ENCODE data around the gene CEACAM7. TPM values are rescaled to one million over a fixed set of nuclear protein-coding genes. Genes with fewer than 3 reads are reported as not detected.

The CEACAM7 gene
- total RNA-seq, 1 donor from 2014 or later: not detected

DNA sequence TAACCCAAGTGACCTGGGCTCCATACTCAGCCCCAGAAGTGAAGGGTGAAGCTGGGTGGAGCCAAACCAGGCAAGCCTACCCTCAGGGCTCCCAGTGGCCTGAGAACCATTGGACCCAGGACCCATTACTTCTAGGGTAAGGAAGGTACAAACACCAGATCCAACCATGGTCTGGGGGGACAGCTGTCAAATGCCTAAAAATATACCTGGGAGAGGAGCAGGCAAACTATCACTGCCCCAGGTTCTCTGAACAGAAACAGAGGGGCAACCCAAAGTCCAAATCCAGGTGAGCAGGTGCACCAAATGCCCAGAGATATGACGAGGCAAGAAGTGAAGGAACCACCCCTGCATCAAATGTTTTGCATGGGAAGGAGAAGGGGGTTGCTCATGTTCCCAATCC lies 6.1 kb upstream of the CEACAM7 start:
- DNase-seq (ENCODE audit: low read depth): no peak
- H3K36me3 ChIP-seq (ENCODE audit: control insufficient read depth, insufficient read depth, low read length): no peaks in the 10 kb centered on the region
- TF ChIP-seq, protein P1, sequence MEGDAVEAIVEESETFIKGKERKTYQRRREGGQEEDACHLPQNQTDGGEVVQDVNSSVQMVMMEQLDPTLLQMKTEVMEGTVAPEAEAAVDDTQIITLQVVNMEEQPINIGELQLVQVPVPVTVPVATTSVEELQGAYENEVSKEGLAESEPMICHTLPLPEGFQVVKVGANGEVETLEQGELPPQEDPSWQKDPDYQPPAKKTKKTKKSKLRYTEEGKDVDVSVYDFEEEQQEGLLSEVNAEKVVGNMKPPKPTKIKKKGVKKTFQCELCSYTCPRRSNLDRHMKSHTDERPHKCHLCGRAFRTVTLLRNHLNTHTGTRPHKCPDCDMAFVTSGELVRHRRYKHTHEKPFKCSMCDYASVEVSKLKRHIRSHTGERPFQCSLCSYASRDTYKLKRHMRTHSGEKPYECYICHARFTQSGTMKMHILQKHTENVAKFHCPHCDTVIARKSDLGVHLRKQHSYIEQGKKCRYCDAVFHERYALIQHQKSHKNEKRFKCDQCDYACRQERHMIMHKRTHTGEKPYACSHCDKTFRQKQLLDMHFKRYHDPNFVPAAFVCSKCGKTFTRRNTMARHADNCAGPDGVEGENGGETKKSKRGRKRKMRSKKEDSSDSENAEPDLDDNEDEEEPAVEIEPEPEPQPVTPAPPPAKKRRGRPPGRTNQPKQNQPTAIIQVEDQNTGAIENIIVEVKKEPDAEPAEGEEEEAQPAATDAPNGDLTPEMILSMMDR (IDR thresholded peaks at IDR 0.05; ENCODE audit: insufficient read depth, low read length, poor library complexity, severe bottlenecking): no peak

DNA sequence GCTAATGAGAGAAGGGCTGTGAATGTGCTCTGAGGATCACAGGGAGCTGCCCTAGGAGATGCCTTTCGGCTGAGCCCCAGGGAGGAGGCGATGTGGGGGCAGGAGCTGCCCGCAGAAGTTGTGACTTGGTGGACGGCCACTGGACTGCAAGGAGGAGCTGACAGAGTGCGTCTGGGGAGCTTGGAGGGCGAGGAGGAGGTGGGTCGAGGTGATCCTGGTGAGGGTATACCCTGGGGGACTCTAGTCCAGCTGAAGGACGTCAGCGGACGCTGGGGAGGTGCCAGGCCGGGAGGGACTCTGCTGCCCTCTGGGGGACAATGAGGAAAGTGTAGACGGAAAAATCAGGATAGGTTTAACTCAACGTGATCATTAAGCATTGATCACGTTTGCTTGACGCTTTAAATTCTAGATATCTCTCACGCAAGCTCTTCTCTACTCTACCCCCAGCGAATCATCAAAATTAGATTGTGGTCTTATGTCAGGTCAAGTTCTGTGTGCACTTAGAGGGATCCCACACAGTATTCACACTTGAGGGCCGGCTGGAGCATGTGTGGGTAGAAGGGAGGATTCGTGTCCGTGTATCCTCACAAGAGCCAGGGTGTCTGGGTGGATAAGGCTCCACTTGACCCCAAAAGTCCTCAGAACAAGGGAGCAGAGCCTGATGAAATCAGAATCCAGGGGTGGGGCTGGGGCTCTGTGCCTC lies 3.3 kb upstream of the CEACAM7 start:
- no peak for DNase-seq (ENCODE audit: low read depth)
- no peaks in the 10 kb centered on the region for H3K36me3 ChIP-seq (ENCODE audit: control insufficient read depth, insufficient read depth, low read length)
- H3K27me3 ChIP-seq (ENCODE audit: control insufficient read depth, insufficient read depth, low read length): peaks cover 3% of the 10 kb centered on the region
- TF ChIP-seq, protein P1 (IDR thresholded peaks at IDR 0.05; ENCODE audit: insufficient read depth, low read length, poor library complexity, severe bottlenecking): peak; percentile 56
- H3K4me3 ChIP-seq (ENCODE audit: low read depth, low read length): no peak overlapping the region

More for the DNA sequence above, 6.1 kb upstream of the CEACAM7 start:
- H3K27me3 ChIP-seq (ENCODE audit: control insufficient read depth, insufficient read depth, low read length): no peaks in the 10 kb centered on the region
- H3K4me3 ChIP-seq (ENCODE audit: low read depth, low read length): no peak overlapping the region

DNA sequence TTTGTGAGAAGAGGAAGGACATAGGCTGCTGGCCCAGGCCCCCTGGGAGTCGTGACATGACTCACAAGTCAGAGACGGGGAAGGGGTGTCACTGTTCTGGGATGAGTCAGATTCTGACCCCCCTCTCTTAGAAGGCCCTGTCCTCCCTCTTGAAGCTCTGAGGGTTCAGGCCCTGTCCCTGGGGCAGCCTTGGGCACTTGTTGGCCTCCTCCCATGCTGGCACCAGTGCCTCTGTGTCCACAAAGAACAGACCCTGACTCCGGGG lies 2.7 kb upstream of the CEACAM7 start:
- TF ChIP-seq, protein P1 (IDR thresholded peaks at IDR 0.05; ENCODE audit: insufficient read depth, low read length, poor library complexity, severe bottlenecking): no peak
- H3K4me3 ChIP-seq (ENCODE audit: low read depth, low read length): no peak overlapping the region
- H3K27me3 ChIP-seq (ENCODE audit: control insufficient read depth, insufficient read depth, low read length): peaks cover 3% of the 10 kb centered on the region
- H3K36me3 ChIP-seq (ENCODE audit: control insufficient read depth, insufficient read depth, low read length): no peaks in the 10 kb centered on the region
- DNase-seq (ENCODE audit: low read depth): no peak

DNA sequence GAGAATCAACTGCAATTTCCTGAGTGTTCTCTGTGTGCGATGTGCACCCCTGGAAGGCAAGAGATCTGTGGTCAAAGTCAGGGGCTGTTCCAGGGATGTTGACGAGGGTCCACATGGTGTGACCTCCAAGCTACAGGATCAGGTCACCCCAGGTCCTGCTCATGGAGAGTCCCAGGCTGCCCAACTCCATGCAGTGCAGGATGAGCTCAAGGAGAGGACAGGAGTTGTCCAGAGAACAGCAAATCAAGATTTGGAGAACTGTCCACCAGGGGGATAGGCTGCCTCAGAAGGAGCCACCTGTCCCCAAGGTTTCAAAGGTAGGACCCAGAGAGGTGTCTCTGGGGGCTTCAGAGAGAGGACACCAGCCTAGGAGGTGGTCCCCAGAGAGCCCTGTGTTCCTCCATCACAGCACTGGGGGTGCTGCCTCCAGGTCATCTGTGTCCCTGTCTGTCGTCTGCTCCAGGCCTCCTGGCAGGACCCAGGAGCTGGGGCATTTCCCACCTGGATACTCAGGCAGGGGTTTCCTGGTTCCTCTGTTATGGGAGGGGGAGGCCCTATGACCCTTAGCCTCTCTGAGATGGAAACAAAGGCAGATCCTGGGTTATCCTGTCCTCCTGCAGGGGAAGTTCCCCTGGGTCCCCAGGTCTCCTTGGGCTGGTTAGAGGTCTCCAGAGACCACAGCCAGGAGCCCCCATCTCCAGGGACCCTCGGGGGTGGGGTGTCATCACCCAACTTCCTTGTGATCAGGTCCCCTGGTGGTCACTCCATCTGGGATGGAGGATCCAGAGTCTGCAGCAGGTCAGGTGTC lies 2.1 kb upstream of the CEACAM7 start:
- Histone ChIP-seq H3K27me3 (ENCODE audit: control insufficient read depth, insufficient read depth, low read length) (peaks cover 3% of the 10 kb centered on the region), H3K4me3 (ENCODE audit: low read depth, low read length) (no peak overlapping the region), H3K36me3 (ENCODE audit: control insufficient read depth, insufficient read depth, low read length) (no peaks in the 10 kb centered on the region)
- no peak for DNase-seq (ENCODE audit: low read depth)
- TF ChIP-seq, protein P1 (IDR thresholded peaks at IDR 0.05; ENCODE audit: insufficient read depth, low read length, poor library complexity, severe bottlenecking): no peak

DNA sequence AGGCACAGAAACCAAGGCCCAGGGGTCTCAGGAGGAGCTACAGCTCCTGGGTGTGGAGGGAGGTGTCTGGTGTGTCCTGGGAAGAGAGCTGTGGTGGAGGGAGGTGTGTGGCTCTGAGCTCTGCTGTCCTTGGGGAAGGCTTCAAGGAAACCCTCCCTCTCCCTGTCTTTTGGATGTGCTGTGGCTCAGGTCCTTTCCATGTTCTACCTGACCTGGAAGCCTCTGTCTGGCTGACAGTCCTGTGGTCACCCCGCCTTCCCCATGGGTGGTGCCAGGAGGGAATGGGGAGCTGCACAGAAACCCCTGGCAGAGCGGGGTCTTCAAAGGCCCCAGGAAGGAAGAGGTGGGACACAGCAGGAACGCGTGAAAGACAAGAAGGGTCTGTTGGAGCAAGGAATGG lies 617 bp upstream of the CEACAM7 start:
- Histone ChIP-seq H3K4me3 (ENCODE audit: low read depth, low read length) (no peak overlapping the region), H3K36me3 (ENCODE audit: control insufficient read depth, insufficient read depth, low read length) (no peaks in the 10 kb centered on the region), H3K27me3 (ENCODE audit: control insufficient read depth, insufficient read depth, low read length) (peaks cover 3% of the 10 kb centered on the region)
- DNase-seq (ENCODE audit: low read depth): no peak
- TF ChIP-seq, protein P1 (IDR thresholded peaks at IDR 0.05; ENCODE audit: insufficient read depth, low read length, poor library complexity, severe bottlenecking): no peak
